NCI-H524 treated with DMSO at 0.1 percent for 48 hours (cell line): ENCODE data around the gene ADAT1.

Experiments used
- DNase-seq: peaks from one replicate; lab custom pipeline; 2025; lab: John Stamatoyannopoulos, UW

ADAT1 gene

GRCh38 chr16:75622761-75623605 lies at the start of gene ADAT1:
Gene ADAT1, minus strand, starts transcription at chr16:75623281. Its CDS starts 2,482 bp downstream, at chr16:75620799.
- peak; percentile 82 for DNase-seq

- DNase-seq = no peak
Observed at GRCh38 chr16:75667503-75667902, 44.4 kb upstream of the ADAT1 start.

- DNase-seq = no peak
Observed at GRCh38 chr16:75660726-75661302, 37.7 kb upstream of the ADAT1 start.

- DNase-seq = no peak
Observed at GRCh38 chr16:75660321-75660720, 37.2 kb upstream of the ADAT1 start.

GRCh38 chr16:75658175-75658574 lies 35.1 kb upstream of the ADAT1 start:
- DNase-seq = no peak

- no peak for DNase-seq
Observed at GRCh38 chr16:75653922-75654321, 30.8 kb upstream of the ADAT1 start.

GRCh38 chr16:75648265-75649076 lies 25.4 kb upstream of the ADAT1 start:
- DNase-seq = peak; percentile 50

- peak; percentile 81 for DNase-seq
Observed at GRCh38 chr16:75647492-75648264, 24.6 kb upstream of the ADAT1 start, which contains the start of the genes KARS1 and TERF2IP. Gene KARS1, minus strand, starts transcription at chr16:75647665. Its CDS starts 26 bp downstream, at chr16:75647639. Gene TERF2IP, plus strand, starts transcription at chr16:75647773. Its CDS starts 110 bp downstream, at chr16:75647883.

GRCh38 chr16:75647112-75647491 lies 24.0 kb upstream of the ADAT1 start:
- no peak for DNase-seq

- no peak for DNase-seq
Observed at GRCh38 chr16:75644240-75645012, 21.3 kb upstream of the ADAT1 start.

GRCh38 chr16:75640598-75640997 lies 17.5 kb upstream of the ADAT1 start:
- DNase-seq = no peak

- DNase-seq = no peak
Observed at GRCh38 chr16:75635036-75635435, 12.0 kb upstream of the ADAT1 start.

- DNase-seq = no peak
Observed at GRCh38 chr16:75632857-75633256, 9.8 kb upstream of the ADAT1 start.

- no peak for DNase-seq
Observed at GRCh38 chr16:75630052-75630451, 7.0 kb upstream of the ADAT1 start.

GRCh38 chr16:75629132-75629531 lies 6.1 kb upstream of the ADAT1 start:
- DNase-seq = no peak

GRCh38 chr16:75628351-75628750 lies 5.3 kb upstream of the ADAT1 start:
- DNase-seq = no peak

GRCh38 chr16:75627851-75628250 lies 4.8 kb upstream of the ADAT1 start:
- no peak for DNase-seq

- DNase-seq = no peak
Observed at GRCh38 chr16:75626806-75627205, 3.7 kb upstream of the ADAT1 start.

GRCh38 chr16:75624921-75625334 lies 1.8 kb upstream of the ADAT1 start:
- no peak for DNase-seq

GRCh38 chr16:75621170-75621477 lies 2.0 kb downstream of the ADAT1 start:
- peak; percentile 31 for DNase-seq
